C1 segment of cervical spinal cord (tissue), 14 donors: ENCODE data around the gene GGN.
A peak's percentile ranks its signal among the peaks of the same experiment; 100 is the strongest.
"Not testable (repeated sequence)": the region's sequence is repeated elsewhere in the genome, so short reads cannot be mapped to it uniquely, and the experiment has no call there.

ENCODE experiments used
- DNase-seq, 14 donors: peaks; one replicate each; lab custom pipeline; 2025; lab: John Stamatoyannopoulos, UW

Gene GGN

GRCh38 chr19:38362946-38363688 is 24.7 kb downstream of the GGN start:
- not testable (repeated sequence) for DNase-seq

- DNase-seq = peak in 4 of 14 donors; percentile 5 to 60 (median 10)
Measured at GRCh38 chr19:38362076-38362945, 25.5 kb downstream of the GGN start.

- peak in 9 of 14 donors; percentile 5 to 71 (median 34) for DNase-seq
Measured at GRCh38 chr19:38361633-38362075, 26.2 kb downstream of the GGN start.

DNA sequence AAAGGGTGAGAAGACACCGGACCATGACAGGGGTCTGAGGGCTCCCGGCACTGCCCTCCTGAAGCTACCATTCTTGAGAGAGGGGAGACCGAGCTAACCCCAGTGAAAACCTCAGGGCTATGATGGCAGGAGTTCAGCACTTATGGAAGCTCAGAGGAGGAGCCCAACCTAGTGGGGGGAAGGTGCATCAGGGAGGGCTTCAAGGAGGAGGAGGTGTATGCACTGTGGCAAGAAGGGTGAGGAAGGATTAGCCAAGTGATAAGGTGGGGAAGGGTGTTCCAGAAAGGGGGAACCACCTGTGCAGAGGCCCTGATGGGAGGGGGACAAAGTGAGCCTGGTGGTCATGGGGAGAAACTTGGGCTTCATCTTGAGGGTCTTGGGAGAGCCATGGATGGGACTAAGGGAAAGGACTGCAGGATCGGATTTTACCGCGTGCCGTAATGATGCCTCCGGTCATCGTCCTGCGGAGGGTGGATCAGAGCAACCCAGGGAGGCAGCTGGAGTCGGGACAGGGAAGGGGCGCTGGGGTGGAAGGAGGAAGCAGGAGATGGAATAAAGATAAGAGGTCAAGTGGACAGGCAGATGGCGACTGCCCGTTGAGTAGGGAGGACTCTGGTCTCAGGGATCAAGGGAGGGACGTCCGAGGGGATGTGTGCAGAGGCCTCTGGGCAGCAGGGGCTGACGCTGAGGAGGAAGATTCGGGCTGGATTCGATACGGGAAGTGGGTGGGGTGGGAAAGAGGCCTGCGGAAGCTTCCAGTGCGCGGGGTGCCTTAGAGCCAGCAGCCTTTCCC is 26.8 kb downstream of the GGN start:
- no peak for DNase-seq

DNA sequence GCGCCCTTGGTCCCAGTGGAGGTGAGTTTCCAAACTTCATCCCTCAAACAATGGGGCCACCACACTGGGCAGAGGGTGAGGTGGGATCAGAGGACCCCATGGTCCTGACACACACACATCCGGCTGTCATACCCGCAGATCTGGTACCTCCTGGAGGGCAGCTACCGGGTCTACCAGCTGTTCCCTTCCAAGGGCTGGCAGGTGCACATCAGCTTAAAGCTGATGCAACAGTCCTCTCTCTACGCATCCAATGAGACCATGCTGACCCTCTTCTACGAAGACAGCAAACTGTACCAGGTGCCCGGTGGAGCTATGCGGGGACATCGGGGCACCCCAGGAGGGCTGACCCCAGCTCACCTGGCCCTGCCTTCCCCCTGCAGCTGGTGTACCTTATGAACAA is 27.5 kb downstream of the GGN start:
- DNase-seq = no peak

GRCh38 chr19:38359242-38360021 is 28.4 kb downstream of the GGN start:
- DNase-seq = no peak

- no peak for DNase-seq
Measured at GRCh38 chr19:38358071-38358470, 29.8 kb downstream of the GGN start.

- no peak for DNase-seq
Measured at GRCh38 chr19:38355728-38356725, 31.8 kb downstream of the GGN start.

- no peak for DNase-seq
Measured at GRCh38 chr19:38352611-38353010, 35.2 kb downstream of the GGN start.

GRCh38 chr19:38351865-38352395 is 35.9 kb downstream of the GGN start:
- no peak for DNase-seq

- no peak for DNase-seq
Measured at GRCh38 chr19:38350883-38351282, 37.0 kb downstream of the GGN start.

GRCh38 chr19:38346837-38347236 is 41.0 kb downstream of the GGN start:
- no peak for DNase-seq

DNA sequence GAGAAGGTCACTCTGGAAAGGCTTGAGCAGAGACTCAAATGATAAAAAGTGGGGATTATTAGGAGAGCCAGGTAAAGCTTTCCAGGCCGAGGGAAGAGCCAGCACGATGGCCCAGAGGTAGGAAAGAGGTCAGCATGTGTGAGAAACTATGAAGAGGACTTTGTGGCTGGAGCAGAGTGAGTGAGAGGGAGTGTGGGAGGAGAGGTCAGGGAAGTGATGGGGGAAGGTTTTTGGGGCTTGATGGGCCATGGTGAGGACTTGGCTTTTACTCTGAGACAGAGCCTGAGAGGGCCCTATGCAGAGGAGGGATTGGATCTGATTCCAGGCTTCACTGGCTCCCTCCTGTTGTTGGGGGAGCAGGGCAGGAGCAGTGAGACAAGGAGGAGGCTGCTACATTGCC is 46.9 kb downstream of the GGN start:
- DNase-seq = no peak

DNA sequence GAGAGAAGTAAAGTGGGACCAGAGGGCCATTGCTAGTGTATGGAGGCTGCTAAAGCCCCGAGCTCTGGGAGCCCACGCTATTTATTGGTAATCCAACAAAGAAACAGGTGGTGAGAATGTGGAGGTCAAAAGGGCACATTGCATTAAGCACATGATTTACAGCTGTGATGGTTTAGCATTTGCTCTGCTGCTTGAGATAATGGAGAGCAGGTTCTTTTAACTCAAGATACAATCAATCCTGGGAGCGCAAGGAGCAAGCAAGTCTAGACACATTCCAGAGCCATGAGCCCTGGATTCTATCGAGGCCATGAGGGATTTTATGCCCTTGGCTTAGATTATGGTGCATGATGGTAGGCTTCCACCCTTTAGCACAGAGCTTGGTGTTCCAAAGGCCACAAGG is 48.8 kb downstream of the GGN start:
- not testable (repeated sequence) for DNase-seq

GRCh38 chr19:38337360-38337653 is 50.5 kb downstream of the GGN start:
- DNase-seq = no peak

DNA sequence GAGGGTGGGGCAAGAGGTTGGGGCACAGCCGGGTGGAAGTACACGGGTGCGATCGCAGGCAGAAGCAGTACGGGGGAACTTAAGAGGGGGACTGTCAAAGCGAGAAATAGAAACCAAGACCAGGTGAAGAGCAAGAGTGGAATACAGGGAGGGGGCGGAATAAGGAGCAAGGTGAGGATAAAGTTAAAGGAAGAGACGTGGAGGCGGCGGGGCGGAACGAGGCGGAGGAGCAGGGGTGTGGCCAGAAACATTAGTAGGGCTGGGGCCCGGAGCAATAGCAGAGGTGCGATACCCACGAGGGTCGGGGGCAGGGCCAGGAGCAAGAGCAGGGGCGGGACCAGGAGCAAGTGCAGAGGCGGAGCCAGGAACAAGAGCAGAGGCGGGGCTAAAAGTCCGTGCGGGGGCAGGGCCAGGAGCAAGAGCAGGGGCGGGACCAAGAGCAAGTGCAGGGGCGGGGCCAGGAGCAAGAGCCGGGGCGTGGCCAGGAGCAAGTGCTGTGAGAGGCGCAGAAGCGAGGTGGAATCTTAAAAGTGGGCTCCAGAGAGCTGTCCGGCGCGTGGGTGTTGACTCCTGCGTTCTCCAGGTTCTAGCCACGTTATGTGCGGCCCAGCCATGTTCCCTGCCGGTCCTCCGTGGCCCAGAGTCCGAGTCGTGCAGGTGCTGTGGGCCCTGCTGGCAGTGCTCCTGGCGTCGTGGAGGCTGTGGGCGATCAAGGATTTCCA is 51.0 kb downstream of the GGN start:
- peak; percentile 26 to 91 (median 81) for DNase-seq

- peak; percentile 57 to 95 (median 88) for DNase-seq
Measured at GRCh38 chr19:38335949-38336637, 51.7 kb downstream of the GGN start.
